H9 (cell line): Measurements from ENCODE around the gene RNF181. TPM values are rescaled to one million over a fixed set of nuclear protein-coding genes. Genes with fewer than 3 reads are reported as not detected.

Source experiments
- DNase-seq: peaks from one replicate; pipeline ENCODE4 v3.0.0-alpha.2; 2017
- H2AFZ ChIP-seq: one replicate; pipeline ENCODE4 v1.6.1; 2013; ENCODE audit warnings: mild to moderate bottlenecking, low read length, control low read depth, moderate library complexity
- H2AK5ac ChIP-seq: 2 replicates; pipeline ENCODE4 v1.6.1; 2013; ENCODE audit warnings: low read length, control low read depth, mixed read lengths; ENCODE audit not compliant: insufficient read length
- H2BK120ac ChIP-seq: one replicate; pipeline ENCODE4 v1.6.1; 2013; ENCODE audit warnings: low read depth, mild to moderate bottlenecking, low read length, control low read depth, inconsistent platforms; ENCODE audit not compliant: poor library complexity, severe bottlenecking
- H2BK12ac ChIP-seq: 2 replicates; pipeline ENCODE4 v1.6.1; 2013; ENCODE audit warnings: low read length, control low read depth, mixed read lengths, low read depth; ENCODE audit not compliant: insufficient read length
- H2BK15ac ChIP-seq: 2 replicates; pipeline ENCODE4 v1.6.1; 2013; ENCODE audit warnings: low read depth, low read length, control low read depth
- H2BK20ac ChIP-seq: one replicate; pipeline ENCODE4 v1.6.1; 2013; ENCODE audit warnings: low read depth, mild to moderate bottlenecking, low read length, control low read depth, inconsistent platforms; ENCODE audit not compliant: poor library complexity, severe bottlenecking
- H2BK5ac ChIP-seq: 2 replicates; pipeline ENCODE4 v1.6.1; 2013; ENCODE audit warnings: low read length, control low read depth, mixed read lengths; ENCODE audit not compliant: insufficient read length
- H3K14ac ChIP-seq: 2 replicates; pipeline ENCODE4 v1.6.1; 2013; ENCODE audit warnings: low read length, control low read depth; ENCODE audit not compliant: insufficient read depth
- H3K18ac ChIP-seq: 2 replicates; pipeline ENCODE4 v1.6.1; 2013; ENCODE audit warnings: low read depth, mild to moderate bottlenecking, mixed read lengths, low read length, control low read depth; ENCODE audit not compliant: insufficient read length
- H3K23ac ChIP-seq: 2 replicates; pipeline ENCODE4 v1.6.1; 2013; ENCODE audit warnings: low read length, control low read depth, mixed read lengths, low read depth; ENCODE audit not compliant: insufficient read length
- H3K23me2 ChIP-seq: 2 replicates; pipeline ENCODE4 v1.6.1; 2013; ENCODE audit warnings: low read depth, mild to moderate bottlenecking, mixed read lengths, low read length, control low read depth; ENCODE audit not compliant: insufficient read length, poor library complexity, severe bottlenecking
- H3K27ac ChIP-seq: 2 replicates; pipeline ENCODE4 v1.5.1; 2013; ENCODE audit warnings: low read length, control low read depth, mixed read lengths, low read depth; ENCODE audit not compliant: insufficient read length
- H3K27me3 ChIP-seq: 2 replicates; pipeline ENCODE4 v1.6.1; 2013; ENCODE audit warnings: low read length, control low read depth, inconsistent platforms; ENCODE audit not compliant: insufficient read depth
- H3K4ac ChIP-seq: 2 replicates; pipeline ENCODE4 v1.6.1; 2013; ENCODE audit warnings: low read depth, mild to moderate bottlenecking, control low read depth, inconsistent platforms, low read length, moderate library complexity
- H3K4me1 ChIP-seq: 2 replicates; pipeline ENCODE4 v1.6.1; 2013; ENCODE audit warnings: low read length, control low read depth, inconsistent platforms; ENCODE audit not compliant: insufficient read depth
- H3K4me2 ChIP-seq: 2 replicates; pipeline ENCODE4 v1.6.1; 2013; ENCODE audit warnings: low read length, control low read depth, mixed read lengths; ENCODE audit not compliant: insufficient read length, insufficient read depth
- H3K56ac ChIP-seq: 2 replicates; pipeline ENCODE4 v1.6.1; 2013; ENCODE audit warnings: low read depth, mild to moderate bottlenecking, mixed read lengths, low read length, control low read depth; ENCODE audit not compliant: insufficient read length
- H3K79me1 ChIP-seq: 2 replicates; pipeline ENCODE4 v1.6.1; 2013; ENCODE audit warnings: low read depth, mild to moderate bottlenecking, moderate library complexity, low read length, control low read depth, inconsistent platforms; ENCODE audit not compliant: insufficient read depth, poor library complexity, severe bottlenecking
- H3K79me2 ChIP-seq: 2 replicates; pipeline ENCODE4 v1.6.1; 2013; ENCODE audit warnings: low read length, control low read depth, inconsistent platforms; ENCODE audit not compliant: insufficient read depth
- H3K9ac ChIP-seq: 2 replicates; pipeline ENCODE4 v1.6.1; 2013; ENCODE audit warnings: low read length, control low read depth, mixed read lengths; ENCODE audit not compliant: insufficient read length; ENCODE audit errors: extremely low read depth
- H3K9me3 ChIP-seq: one replicate; pipeline ENCODE4 v1.6.1; 2013; ENCODE audit warnings: low read depth, low read length, inconsistent platforms; ENCODE audit not compliant: control insufficient read depth
- H3T11ph ChIP-seq: one replicate; pipeline ENCODE4 v1.6.1; 2013; ENCODE audit warnings: mild to moderate bottlenecking, low read length, control low read depth, inconsistent platforms
- H4K20me1 ChIP-seq: one replicate; pipeline ENCODE4 v1.6.1; 2013; ENCODE audit not compliant: control insufficient read depth, insufficient read length, insufficient read depth
- H4K5ac ChIP-seq: 2 replicates; pipeline ENCODE4 v1.6.1; 2013; ENCODE audit warnings: low read depth, mild to moderate bottlenecking, mixed read lengths, low read length, control low read depth; ENCODE audit not compliant: insufficient read length
- H4K8ac ChIP-seq: replicated peaks from 2 replicates; pipeline ENCODE4 v1.6.1; 2013; ENCODE audit warnings: low read length, control low read depth, mixed read lengths, low read depth; ENCODE audit not compliant: insufficient read length
- H4K91ac ChIP-seq: 2 replicates; pipeline ENCODE4 v1.6.1; 2013; ENCODE audit warnings: low read depth, mild to moderate bottlenecking, moderate library complexity, mixed read lengths, low read length, control low read depth; ENCODE audit not compliant: insufficient read length
- H3K27ac Mint-ChIP-seq, 3 experiments: 2 replicates in 2 of 3; 3 replicates in 1 of 3; pipeline ENCODE4 v1.8.0; 2020 to 2021; ENCODE audit warnings: mixed read lengths in 3 of 3, mild to moderate bottlenecking in 1 of 3, moderate library complexity in 1 of 3
- H3K27me3 Mint-ChIP-seq: 2 replicates; pipeline ENCODE4 v1.8.0; 2021; ENCODE audit warnings: low read depth, mild to moderate bottlenecking, moderate library complexity, mixed read lengths
- H3K36me3 Mint-ChIP-seq, 3 experiments: 2 replicates in 2 of 3; 3 replicates in 1 of 3; pipeline ENCODE4 v1.8.0; 2020 to 2021; ENCODE audit warnings: low read depth in 3 of 3, mixed read lengths in 3 of 3; ENCODE audit not compliant: insufficient read depth in 1 of 3
- H3K4me1 Mint-ChIP-seq, 2 experiments: 2 replicates each; pipeline ENCODE4 v1.8.0; 2020; ENCODE audit warnings: mixed read lengths in 2 of 2
- H3K4me3 Mint-ChIP-seq, 2 experiments: 2 replicates in 1 of 2; 3 replicates in 1 of 2; pipeline ENCODE4 v1.8.0; 2020 to 2021; ENCODE audit warnings: mild to moderate bottlenecking in 2 of 2, mixed read lengths in 2 of 2, moderate library complexity in 1 of 2
- H3K9me3 Mint-ChIP-seq, 2 experiments: 2 replicates in 1 of 2; 3 replicates in 1 of 2; pipeline ENCODE4 v1.8.0; 2020; ENCODE audit warnings: mild to moderate bottlenecking in 2 of 2, mixed read lengths in 2 of 2, moderate library complexity in 1 of 2
- CTCF ChIP-seq: fragments of 200-600 bp; sonication (generic); conservative IDR thresholded peaks from 3 replicates; pipeline ENCODE4 v1.8.0; 2021; ENCODE audit warnings: antibody characterized with exemption, mild to moderate bottlenecking
- WGBS: extraction: QIAGEN DNeasy Blood & Tissue Kit; methylation state at CpG from one replicate; pipeline ENCODE4 v1.1.7; 2013; ENCODE audit warnings: missing lambda C conversion rate, low lambda C conversion rate, mixed read lengths; ENCODE audit not compliant: insufficient read length; ENCODE audit errors: extremely low coverage; 5-methylcytosine and 5-hydroxymethylcytosine counted together
- total RNA-seq: library from RNA; stranded (reverse); gene quantifications from 2 replicates; pipeline ENCODE4 v1.2.1, GENCODE V29; 2021

Gene RNF181
- total RNA-seq, 1 experiment from 2014 or later = 122 TPM

DNA sequence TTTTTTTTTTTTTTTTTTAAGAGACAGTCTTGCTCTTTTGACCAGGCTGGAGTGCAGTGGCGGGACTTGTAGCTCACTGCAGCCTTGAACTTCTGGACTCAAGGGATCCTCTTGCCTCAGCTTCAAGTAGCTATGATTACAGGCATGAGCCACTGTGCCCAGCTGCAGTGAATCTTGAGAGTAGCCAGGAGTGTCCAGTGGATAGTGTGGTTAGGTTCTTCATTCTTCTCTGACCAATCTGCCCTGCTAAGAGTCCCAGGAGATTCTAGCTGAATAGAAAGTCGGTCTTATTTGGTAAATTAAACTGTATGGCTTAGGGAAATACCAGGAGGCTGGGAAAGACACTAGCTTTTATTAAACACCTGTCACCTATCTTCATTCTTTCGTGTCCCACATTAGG, 35.8 kb downstream of the RNF181 start:
- Histone ChIP-seq H2BK120ac (no peak overlapping the region), H4K8ac (no peak overlapping the region), H3K79me2 (no peaks in the 10 kb centered on the region), H2BK5ac (no peak overlapping the region), H2AFZ (no peak overlapping the region), H3K14ac (no peak overlapping the region), H2BK12ac (no peak overlapping the region), H4K20me1 (no peaks in the 10 kb centered on the region), H3K27me3 (no peaks in the 10 kb centered on the region), H3K23me2 (no peaks in the 10 kb centered on the region), H3K4ac (no peak overlapping the region), H3K9me3 (no peaks in the 10 kb centered on the region), H2BK20ac (no peak overlapping the region), H4K5ac (no peak overlapping the region), H3K18ac (no peak overlapping the region), H3K4me2 (no peak overlapping the region), H3K27ac (no peak overlapping the region), H3K9ac (no peak overlapping the region), H4K91ac (no peak overlapping the region), H2AK5ac (no peak overlapping the region), H3K56ac (no peak overlapping the region), H2BK15ac (no peak overlapping the region), H3T11ph (no peak overlapping the region), H3K23ac (no peak overlapping the region), H3K79me1 (no peaks in the 10 kb centered on the region), H3K4me1 (no peaks in the 10 kb centered on the region)
- no peak overlapping the region; a peak in 1 of 7 replicates for H3K27ac Mint-ChIP-seq
- TF ChIP-seq CTCF = no peak
- H3K36me3 Mint-ChIP-seq = peaks cover 56 to 88% (median 79%) of the 10 kb centered on the region in 3 experiments
- DNase-seq = no peak
- H3K4me1 Mint-ChIP-seq = no peaks in the 10 kb centered on the region
- no peaks in the 10 kb centered on the region for H3K9me3 Mint-ChIP-seq
- no peak overlapping the region for H3K4me3 Mint-ChIP-seq
- no CpG with 5 or more reads among the region's 3 CpGs for WGBS
- no peaks in the 10 kb centered on the region for H3K27me3 Mint-ChIP-seq
